ENCODE measurements around the gene CAMTA1. TPM values are rescaled to one million over a fixed set of nuclear protein-coding genes. Genes with fewer than 3 reads are reported as not detected.

Gene CAMTA1
- total and polyA plus RNA-seq, 4 donors = 18.0 to 93.5 (median 35.8) TPM

GRCh38 chr1:7006996-7007871, 222.0 kb downstream of the CAMTA1 start:
- WGBS = 90% methylated on average over 26 of the region's 26 CpGs
- no peak for TF ChIP-seq JUND (IDR thresholded peaks at IDR 0.05)
- peak; percentile 12 for DNase-seq (ENCODE audit: low spot score)

GRCh38 chr1:7007902-7008301, 222.6 kb downstream of the CAMTA1 start:
- 82% methylated on average over 10 of the region's 10 CpGs for WGBS
- Histone ChIP-seq H3K27ac (ENCODE audit: low read depth in 1 of 2, low read length in 2 of 2) (no peak overlapping the region), H3K27me3 (ENCODE audit: control insufficient read depth in 4 of 4, insufficient read depth in 4 of 4, low read length in 3 of 4) (no peaks in the 10 kb centered on the region), H3K4me1 (ENCODE audit: control insufficient read depth in 4 of 4, insufficient read depth in 4 of 4, low read length in 3 of 4) (no peaks in the 10 kb centered on the region), H3K4me3 (ENCODE audit: low read depth in 1 of 3, low read length in 3 of 3) (no peak overlapping the region), H3K36me3 (ENCODE audit: control insufficient read depth in 4 of 4, insufficient read depth in 3 of 4, low read depth in 1 of 4, low read length in 3 of 4) (no peaks in the 10 kb centered on the region), H3K9ac (ENCODE audit: low read depth in 1 of 2, low read length in 2 of 2) (no peak overlapping the region), H3K9me3 (ENCODE audit: control insufficient read depth in 4 of 4, low read length in 3 of 4) (no peaks in the 10 kb centered on the region)
- no peak for TF ChIP-seq CTCF (IDR thresholded peaks at IDR 0.05; ENCODE audit: low read depth, low read length, missing input control)
- TF ChIP-seq HNF4G (IDR thresholded peaks at IDR 0.05) = no peak
- TF ChIP-seq GABPA (IDR thresholded peaks at IDR 0.05 in 1 of 2, conservative IDR thresholded peaks at IDR 0.05 in 1 of 2) = no peak
- no peak for TF ChIP-seq REST (IDR thresholded peaks at IDR 0.05)
- TF ChIP-seq FOXA1 (IDR thresholded peaks at IDR 0.05) = no peak
- TF ChIP-seq EGR1 (IDR thresholded peaks at IDR 0.05; ENCODE audit: low read depth in 2 of 2) = no peak
- TF ChIP-seq ATF3 (IDR thresholded peaks at IDR 0.05) = no peak
- TF ChIP-seq TAF1 (conservative IDR thresholded peaks at IDR 0.05) = no peak
- TF ChIP-seq MAX (IDR thresholded peaks at IDR 0.05) = no peak
- TF ChIP-seq NR2F2 (IDR thresholded peaks at IDR 0.05) = no peak
- no peak for TF ChIP-seq SP1 (IDR thresholded peaks at IDR 0.05)
- no peak for TF ChIP-seq FOXA2 (IDR thresholded peaks at IDR 0.05)
- TF ChIP-seq RAD21 (IDR thresholded peaks at IDR 0.05) = no peak
- TF ChIP-seq HNF4A (conservative IDR thresholded peaks at IDR 0.05) = no peak
- no peak for TF ChIP-seq RXRA (IDR thresholded peaks at IDR 0.05)
- no peak for DNase-seq (ENCODE audit: low spot score)

More at GRCh38 chr1:7006996-7007871, 222.0 kb downstream of the CAMTA1 start:
- no peak overlapping the region for H3K4me3 ChIP-seq (ENCODE audit: low read depth in 1 of 3, low read length in 3 of 3)
- H3K9ac ChIP-seq (ENCODE audit: low read depth in 1 of 2, low read length in 2 of 2) = no peak overlapping the region
- H3K9me3 ChIP-seq (ENCODE audit: control insufficient read depth in 4 of 4, low read length in 3 of 4) = no peaks in the 10 kb centered on the region
- H3K27me3 ChIP-seq (ENCODE audit: control insufficient read depth in 4 of 4, insufficient read depth in 4 of 4, low read length in 3 of 4) = no peaks in the 10 kb centered on the region
- H3K27ac ChIP-seq (ENCODE audit: low read depth in 1 of 2, low read length in 2 of 2) = no peak overlapping the region
- no peaks in the 10 kb centered on the region for H3K4me1 ChIP-seq (ENCODE audit: control insufficient read depth in 4 of 4, insufficient read depth in 4 of 4, low read length in 3 of 4)
- H3K36me3 ChIP-seq (ENCODE audit: control insufficient read depth in 4 of 4, insufficient read depth in 3 of 4, low read depth in 1 of 4, low read length in 3 of 4) = no peaks in the 10 kb centered on the region

All from liver (tissue), 9 donors.